Left forelimb (tissue), 1 donor: ENCODE data around the gene TAF3.

ENCODE experiments used
- DNase-seq: peaks from one replicate; pipeline ENCODE4 v3.0.0-alpha.2; 2018; ENCODE audit warnings: low spot score

The TAF3 gene

GRCh38 chr10:8057636-8058273, 239.4 kb downstream of the TAF3 start:
- DNase-seq = no peak

- no peak for DNase-seq
Measured at GRCh38 chr10:8058274-8059111, 240.2 kb downstream of the TAF3 start.

GRCh38 chr10:8059191-8059936, 241.1 kb downstream of the TAF3 start:
- no peak for DNase-seq

- no peak for DNase-seq
Measured at GRCh38 chr10:8060010-8060703, 241.9 kb downstream of the TAF3 start.

- DNase-seq = no peak
Measured at GRCh38 chr10:8060704-8061121, 242.4 kb downstream of the TAF3 start.

- no peak for DNase-seq
Measured at GRCh38 chr10:8061274-8062211, 243.2 kb downstream of the TAF3 start.

GRCh38 chr10:8063128-8063908, 245.0 kb downstream of the TAF3 start:
- DNase-seq = no peak

GRCh38 chr10:8063935-8064334, 245.6 kb downstream of the TAF3 start:
- no peak for DNase-seq

GRCh38 chr10:8064436-8064835, 246.1 kb downstream of the TAF3 start:
- DNase-seq = no peak

GRCh38 chr10:8065651-8066050, 247.3 kb downstream of the TAF3 start:
- DNase-seq = no peak

- DNase-seq = no peak
Measured at GRCh38 chr10:8066124-8066523, 247.8 kb downstream of the TAF3 start.
